PC-3 (cell line): ENCODE results near the gene MYBPC3.

Source experiments
- CTCF ChIP-seq: fragments of 300-600 bp; sonication (generic); conservative IDR thresholded peaks from 2 replicates; pipeline ENCODE4 v1.5.1; 2017; ENCODE audit warnings: antibody characterized with exemption, low read depth, mild to moderate bottlenecking, low read length
- EZH2 ChIP-seq: fragments of 300-600 bp; sonication (generic); IDR thresholded peaks from one replicate; pipeline ENCODE4 v1.6.1; 2017; ENCODE audit warnings: antibody characterized with exemption, mild to moderate bottlenecking, low read length; ENCODE audit not compliant: unreplicated experiment
- EZH2phosphoT487 ChIP-seq: fragments of 300-600 bp; sonication (generic); IDR thresholded peaks from 2 replicates; pipeline ENCODE4 v1.6.1; 2018; ENCODE audit warnings: mild to moderate bottlenecking, antibody characterized with exemption, low read length, borderline replicate concordance

- TF ChIP-seq CTCF (no peak), EZH2 (no peak), EZH2phosphoT487 (no peak)
Measured at GRCh38 chr11:47340980-47341775, 11.3 kb downstream of the MYBPC3 start.
